Fibroblast of skin of left biceps (primary cell): Measurements from ENCODE around the gene SUCLA2.
"Not testable (repeated sequence)": the region's sequence is repeated elsewhere in the genome, so short reads cannot be mapped to it uniquely, and the experiment has no call there.

Experiments
- DNase-seq, 2 experiments: peaks; one replicate each; pipeline ENCODE4 v3.0.0-alpha.2; 2013; ENCODE audit warnings: low read depth in 2 of 2

SUCLA2 gene

DNA sequence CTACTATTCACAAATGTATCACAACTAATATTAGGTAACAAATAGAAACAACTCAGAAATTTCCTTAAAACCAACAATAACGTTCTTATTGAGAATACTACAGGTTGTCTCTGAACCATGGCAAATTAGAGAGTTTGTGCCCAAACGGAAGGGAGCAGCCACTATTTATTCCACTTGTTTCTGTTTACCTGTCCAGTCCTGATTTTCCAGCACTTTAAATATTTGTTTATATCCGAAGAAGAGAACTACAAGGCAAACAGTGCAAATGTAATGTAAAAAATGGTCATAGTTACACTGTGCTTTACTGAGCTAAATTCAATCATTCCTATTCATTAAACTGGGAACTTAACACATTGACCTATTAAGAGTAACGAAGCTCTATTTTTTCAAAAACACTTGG, 9.2 kb downstream of the SUCLA2 start:
- DNase-seq: no peak

DNA sequence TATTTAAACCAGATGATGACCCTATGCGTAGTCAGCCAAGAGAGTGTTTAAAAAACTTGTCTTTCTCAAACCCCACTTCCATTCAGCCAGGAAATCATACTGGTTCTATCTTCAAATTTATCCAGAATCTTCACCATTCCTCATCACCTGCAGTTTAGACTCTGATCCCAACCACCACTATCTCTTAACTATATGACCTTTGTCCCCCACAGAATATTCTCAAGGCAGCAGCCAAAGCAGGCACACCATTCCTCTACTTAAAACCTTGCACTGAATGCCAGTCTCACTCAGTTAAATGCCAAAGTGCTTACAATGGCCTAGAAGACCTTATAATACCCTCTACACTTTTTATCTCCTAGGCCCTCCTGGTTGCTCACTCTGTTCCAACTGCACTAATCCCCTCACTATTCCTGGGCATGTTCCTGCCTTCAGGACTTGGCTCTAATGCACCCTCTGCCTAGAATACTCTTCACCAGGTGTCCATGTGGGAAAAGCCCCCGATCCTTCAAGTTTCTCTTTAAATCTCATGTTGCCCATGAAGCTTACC, 10.1 kb downstream of the SUCLA2 start:
- no peak for DNase-seq

DNA sequence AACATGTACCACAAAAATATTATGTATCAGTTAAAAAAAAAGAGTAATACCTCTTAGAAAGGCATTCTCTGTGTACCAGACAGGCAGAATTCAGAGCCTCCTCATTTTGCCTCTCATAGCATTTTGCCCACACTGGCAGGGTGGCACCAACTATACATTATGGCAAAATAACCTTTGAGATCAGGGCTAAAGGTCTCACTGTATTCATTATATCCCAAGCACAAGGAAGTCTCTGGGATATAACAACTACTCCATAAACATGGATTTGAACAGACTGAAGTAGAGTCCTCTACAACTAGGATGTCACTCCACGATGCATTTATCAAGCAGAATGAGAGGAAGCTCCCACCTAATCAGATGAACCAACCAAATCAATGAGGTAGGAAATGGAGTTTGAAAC, 10.6 kb downstream of the SUCLA2 start:
- no peak for DNase-seq

DNA sequence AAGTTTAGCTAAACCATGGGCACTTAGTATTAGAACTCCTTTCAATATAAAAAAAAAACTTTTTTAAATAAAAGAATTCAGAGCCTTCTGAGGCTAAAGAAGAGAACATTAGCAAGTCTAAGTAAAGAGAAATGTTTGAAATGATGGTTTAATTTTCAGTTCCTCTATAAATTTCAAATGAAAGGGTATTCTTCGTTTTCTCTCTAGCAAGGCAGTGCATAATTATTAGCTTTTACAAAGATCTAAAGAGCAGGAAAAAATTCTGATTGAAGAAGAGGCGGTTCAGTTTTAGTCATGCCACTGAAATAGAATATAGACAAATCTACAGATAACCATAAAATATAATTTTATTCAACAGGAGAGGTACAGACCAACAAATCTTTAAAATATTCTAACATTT, 18.0 kb downstream of the SUCLA2 start:
- DNase-seq: no peak

DNA sequence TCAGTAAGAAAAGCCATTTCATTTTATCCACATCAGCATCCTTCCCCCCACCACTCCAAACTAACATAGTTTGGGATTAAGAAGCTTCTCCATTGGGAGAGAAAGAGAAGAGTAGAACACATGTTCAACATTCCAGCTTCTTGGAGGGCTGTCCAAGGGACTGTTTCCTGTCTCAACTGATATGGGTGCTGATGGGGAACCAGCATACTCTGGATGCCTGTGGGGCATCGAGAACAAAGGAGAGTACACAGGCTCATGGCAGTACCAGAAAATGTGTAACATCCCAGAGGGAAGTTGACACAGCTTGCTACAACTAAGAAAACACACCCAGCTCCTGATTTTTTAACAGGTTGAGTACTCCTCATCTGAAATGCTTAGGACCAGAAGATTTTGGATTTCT, 24.7 kb downstream of the SUCLA2 start:
- DNase-seq: no peak

DNA sequence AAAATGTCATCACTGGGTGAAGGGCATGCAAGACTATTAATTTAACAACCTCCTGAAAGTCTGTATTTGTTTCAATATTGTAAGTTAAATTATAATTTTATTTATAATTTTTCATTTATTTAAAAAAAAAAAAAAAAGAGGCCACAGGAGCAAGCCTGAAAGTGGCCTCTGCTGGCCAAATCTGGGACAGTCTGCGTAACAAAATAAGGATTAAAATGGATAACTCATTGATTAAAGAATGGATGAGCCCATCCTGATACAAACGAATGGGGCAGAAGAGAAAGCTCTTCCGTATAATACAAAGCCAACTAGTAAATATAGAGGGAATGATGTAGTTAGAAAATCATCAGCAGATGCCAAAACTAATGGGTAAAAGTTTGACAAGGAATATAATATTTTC, 36.2 kb downstream of the SUCLA2 start:
- DNase-seq: no peak

DNA sequence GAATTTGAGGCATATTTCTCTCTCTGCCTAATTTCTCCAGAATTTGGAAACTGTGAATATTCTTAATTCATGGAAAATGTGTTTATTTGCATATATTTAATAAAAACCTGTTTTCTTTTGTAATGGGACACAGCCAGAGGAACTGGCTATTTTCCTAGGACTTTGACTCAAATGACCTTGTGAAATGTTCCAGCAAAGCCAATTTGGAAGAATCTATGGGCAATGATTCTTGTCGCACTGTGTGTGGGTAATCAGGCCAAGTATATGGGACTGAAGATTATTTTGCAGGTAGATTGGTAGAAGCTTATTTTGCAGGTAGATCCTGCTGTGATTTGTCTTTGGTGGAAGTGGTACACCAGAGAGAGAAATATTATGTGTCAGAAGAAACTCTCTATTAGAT, 38.8 kb downstream of the SUCLA2 start:
- no peak for DNase-seq

DNA sequence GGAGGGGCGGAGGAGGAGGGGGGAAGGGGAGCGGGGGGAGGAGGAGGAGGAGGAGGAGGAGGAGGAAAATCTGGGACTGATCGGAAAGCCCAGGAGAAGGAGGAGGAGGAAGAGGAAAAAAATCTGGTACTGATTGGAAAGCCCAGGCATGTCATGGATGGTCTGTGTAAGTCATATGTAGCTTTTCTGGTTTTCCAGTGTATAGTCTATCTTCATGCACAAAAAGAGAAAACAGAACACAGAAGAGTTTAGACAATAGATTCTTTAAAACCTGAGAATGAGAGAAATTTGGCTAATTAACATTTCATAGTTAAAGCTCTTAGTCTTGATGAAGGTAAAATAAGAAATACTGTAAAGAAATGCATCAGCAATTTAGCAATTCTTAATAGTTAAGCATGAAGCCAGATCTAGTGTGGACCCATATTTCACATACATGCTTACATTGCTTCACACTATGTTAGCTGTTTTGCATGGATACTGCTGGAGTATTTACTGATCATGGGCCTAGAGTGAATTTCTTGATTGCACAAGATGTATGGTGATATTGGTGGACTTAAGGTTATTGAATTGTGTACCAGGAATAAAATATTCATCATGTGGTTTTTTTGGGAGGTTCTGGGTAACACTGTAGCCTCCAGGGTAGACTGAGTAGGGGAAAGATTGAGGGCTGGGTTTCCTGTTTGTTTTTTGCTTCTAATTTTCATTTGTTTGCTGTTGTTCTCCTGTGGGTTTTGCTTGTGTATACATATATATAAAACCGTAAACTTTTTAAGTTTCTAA, 41.4 kb downstream of the SUCLA2 start:
- no peak for DNase-seq

DNA sequence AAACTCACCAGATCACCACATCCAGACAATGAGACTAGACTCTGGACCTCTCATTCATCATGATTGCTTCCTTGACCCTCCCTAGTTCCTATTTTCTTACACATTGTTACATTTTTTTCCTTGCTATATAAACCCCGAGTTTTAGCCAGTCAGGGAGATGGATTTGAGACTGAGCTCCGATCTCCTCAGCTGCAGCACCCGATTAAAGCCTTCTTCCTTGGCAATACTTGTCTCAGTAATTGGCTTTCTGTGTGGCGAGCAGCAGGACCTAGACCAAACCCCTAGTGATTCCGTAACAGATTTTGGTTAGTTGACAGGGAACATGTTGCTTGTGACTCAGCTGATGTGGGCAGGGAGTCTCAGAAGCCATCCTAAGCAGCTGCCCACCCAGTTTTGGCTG, 44.0 kb downstream of the SUCLA2 start:
- no peak for DNase-seq

DNA sequence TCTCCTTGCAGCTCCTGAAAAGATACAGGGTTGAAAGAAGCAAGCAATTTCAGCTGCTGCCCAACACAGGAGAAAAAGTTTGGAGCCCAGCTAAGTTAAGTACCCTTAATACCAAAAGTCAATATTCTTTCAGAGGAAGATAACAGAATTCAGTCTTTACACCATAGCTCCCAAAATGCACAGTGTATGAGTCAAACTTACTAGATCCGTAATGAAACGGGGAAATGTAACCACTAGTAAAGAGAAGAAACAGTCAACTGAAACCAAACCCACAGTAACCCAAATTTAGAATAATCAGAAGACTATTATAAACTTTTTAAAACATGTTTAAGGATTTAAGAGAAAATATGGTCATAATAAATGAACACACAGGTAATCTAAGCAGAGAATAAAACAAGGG, 45.2 kb downstream of the SUCLA2 start:
- DNase-seq: no peak

DNA sequence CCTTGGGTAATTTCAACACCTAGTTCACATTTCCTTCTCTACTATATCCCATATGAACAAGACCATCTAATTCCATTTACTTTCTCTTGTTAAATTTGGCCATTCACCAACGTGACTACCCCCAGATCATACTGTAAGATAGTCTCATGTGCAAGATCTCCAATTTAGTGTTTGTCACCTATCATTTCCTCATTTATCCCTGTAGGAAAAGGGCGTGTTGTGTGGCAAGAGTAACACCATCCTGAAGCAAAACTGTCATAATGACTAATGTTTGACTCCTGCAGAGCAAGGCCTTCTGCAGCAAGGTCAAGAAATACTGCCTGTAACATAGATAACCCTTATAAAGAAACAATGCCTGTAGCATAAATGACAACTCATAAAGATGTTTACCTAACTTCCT, 51.3 kb downstream of the SUCLA2 start:
- no peak for DNase-seq

DNA sequence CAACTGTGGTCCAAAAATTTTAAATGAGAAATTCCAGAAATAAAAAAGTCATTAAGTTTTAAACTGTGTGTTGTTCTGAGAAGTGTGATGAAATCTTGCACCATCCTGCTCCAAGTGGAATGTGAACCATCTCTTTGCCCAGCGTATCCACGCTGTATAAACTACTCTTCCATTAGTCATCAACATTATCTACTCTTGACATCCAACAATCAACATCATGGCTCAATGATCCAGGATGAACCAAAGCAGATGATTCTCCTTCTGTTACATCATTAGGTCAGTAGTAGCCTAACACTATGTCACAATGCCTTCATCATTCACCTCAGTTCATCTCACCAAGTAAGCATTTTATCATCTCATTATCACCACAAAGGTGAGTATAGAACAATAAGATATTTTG, 55.3 kb downstream of the SUCLA2 start:
- DNase-seq: peak; percentile 45 to 50

DNA sequence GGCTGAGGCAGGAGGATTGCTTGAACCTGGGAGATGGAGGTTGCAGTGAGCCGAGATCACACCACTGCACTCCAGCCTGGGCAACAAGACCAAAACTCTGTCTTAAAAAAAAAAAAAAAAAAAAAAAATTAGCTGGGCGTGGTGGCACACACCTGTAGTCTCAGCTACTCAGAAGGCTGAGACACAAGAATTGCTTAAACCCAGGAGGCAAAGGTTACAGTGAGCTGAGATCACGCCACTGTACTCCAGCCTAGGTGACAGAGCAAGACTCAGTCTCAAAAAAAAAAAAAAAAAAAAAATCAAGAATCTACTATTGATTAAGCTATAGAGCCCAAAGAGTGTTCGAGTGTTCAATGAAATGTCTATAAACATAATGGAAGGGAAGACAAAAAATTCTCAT, 55.9 kb downstream of the SUCLA2 start:
- not testable (repeated sequence) for DNase-seq

DNA sequence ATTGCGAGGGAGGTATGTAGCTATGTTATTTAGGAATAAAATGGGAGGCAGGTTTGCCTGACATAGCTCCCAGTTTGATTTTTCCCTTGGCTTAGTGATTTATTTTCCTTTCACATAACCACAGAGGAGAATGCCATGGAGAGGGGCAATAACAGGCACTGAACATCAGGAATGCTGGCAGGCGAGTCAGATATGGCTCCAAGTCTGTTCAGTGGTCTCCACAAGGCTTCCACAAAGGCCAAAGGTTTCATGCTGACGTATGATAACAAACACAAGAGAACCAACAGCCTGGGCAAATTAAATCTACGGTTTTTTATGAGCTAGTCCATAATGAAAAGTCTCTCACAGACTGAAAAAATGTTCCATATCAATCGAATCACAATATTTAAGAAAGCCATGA, 66.7 kb downstream of the SUCLA2 start:
- DNase-seq: no peak

DNA sequence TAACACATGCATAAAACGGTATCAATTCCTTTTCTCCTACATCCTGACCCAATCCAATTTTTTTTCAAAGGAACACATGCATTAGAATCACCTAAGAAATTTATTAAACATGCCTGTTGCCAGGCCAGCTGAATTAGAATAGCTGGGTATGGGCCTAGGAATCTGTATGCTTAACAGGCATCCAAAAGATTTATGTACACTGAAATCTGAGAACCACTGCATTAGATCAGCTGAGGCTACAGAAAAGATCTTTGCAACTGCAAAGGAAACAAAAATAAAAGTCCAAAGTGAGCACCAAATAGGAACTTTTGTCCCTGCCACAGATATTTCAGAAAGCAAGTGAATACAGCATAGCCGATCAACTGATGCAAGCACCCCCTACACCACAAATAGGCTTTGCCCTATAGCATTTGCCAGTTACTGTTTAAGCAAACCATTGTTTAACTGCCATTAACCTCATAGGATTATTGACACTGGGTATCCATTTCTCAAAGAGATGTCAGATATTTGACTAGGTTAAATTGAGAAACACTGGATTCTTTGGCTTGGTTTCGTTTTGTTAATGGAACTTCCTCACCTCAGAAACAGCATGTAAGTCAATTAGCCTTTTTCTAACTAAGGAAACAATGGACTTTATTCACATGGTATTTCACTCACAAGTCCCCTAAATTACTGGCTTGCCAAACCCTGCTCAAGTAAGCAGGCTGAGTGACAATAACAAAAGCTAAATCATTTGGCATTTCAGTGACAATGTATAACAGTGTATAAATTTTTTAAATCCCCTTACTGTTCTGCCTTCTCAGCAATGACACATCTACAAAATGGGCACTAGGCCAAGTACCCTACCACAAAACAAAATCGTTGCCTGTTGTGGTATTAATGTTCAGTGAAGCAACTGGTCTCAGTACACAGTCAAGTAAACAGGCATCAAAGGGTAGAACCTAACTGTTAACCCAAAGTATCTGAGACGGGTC, 67.8 kb downstream of the SUCLA2 start:
- no peak for DNase-seq

DNA sequence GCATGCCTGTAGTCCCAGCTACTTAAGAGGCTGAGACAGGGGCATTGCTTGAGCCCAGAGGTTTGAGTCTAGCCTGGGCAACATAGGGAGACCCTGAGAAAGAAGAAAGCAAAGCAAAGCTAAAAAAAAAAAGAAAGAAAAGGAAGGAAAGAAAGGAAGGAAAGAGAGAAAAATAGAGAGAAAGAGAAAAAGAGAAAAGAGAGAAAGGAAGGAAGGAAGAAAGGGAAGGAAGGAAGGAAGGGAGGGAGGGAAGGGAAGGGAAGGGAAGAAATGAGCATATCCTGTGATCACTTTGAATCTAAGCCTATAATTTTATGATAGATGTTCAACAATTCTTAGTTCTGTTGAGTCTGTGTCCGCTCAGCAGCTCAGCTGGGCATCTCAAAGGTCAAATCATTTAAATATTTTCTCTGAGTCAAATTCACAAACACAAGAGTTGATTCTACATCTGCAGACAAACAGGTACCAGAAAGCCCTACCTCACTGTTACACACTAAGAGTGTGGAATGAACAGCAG, 70.4 kb downstream of the SUCLA2 start:
- DNase-seq: no peak

DNA sequence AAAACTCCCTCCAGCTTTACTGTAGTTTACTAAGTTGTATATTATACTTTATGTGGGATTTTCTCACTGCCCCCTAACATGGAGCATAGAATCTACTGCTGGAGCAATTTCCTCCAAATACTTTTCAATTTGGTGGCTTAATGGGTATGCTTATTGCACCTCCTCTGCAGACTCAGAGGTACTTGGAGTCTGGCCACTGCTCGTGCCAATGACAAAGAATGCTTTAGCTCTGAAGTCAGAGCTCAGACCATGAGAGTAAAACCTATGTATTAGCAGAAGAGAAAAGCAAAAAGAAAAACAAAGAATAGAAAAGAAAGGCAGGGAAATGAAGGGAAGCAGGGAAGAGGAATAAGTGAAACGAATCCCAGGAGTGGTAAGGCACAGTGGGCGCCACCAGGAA, 71.9 kb downstream of the SUCLA2 start:
- DNase-seq: no peak

DNA sequence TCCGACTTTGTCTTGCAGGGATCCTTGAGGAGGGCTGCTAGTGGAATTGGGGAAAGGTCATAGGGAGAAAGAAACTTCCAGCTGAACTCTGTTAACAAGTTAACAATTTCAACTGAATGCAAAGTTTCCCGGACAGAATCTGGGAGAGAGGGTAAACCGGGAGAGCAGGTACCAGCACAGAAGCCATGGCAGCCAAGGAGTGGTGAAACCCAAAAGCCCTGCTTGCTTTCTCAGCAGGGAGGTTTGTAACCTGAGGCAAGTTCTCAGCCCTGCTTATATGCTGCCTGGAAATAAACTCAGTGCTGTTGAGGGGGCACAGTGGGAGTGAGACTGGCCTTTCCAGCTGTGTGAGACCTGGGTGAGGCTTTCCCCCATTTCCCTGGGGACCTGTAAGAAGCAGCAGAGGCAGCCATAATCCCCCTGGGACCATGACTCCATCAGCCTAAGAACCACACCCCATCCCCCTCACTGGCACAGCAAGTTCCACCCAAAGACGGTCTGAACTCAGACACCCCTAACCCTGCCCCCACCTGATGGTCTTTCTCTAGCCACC, 84.0 kb downstream of the SUCLA2 start:
- DNase-seq: no peak

DNA sequence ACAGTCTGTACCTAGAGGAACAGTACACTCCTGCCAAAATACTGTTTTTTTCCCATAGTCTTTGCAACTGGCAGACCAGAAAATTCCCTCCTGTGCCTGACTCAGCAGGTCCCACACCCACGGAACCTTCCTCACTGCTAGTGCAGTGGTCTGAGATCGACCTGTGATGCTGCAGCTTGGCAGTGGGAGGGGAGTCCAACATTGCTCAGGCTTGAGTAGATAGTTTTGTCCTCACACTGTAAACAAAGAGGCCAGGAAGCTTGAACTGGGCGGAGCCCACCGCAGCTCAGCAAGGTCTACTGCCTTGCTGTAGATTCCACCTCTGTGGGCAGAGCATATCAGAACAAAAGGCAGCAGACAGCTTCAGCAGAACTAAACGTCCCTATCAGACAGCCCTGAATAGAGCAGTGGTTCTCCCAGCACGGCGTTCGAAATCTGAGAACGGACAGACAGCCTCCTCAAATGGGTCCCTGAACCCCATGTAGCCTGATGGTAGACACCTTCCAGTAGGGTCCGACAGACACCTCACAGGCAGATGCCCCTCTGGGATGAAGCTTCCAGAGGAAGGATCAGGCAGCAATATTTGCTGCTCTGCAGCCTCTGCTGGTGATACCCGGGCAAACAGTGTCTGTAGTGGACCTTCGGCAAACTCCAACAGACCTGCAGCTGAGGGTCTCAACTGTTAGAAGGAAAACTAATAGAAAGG, 92.7 kb downstream of the SUCLA2 start:
- DNase-seq: no peak

DNA sequence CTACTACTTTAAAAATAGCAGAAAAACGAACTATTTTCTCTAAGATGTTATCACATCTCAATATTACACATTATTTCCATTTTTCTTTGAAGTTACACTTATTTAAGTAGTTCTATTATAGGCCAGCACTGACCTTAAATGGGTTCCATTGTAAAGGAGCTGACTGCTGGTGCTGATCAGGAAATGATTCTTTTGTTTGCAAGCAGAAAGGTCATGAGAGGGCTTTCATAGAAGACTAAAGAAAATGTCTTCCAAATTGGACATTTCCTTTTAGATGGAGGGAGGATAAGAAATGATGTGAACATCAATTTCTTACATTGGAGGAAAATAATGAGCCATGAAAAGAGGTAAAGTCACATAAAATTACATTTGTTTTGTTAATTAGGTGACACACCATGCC, 96.2 kb downstream of the SUCLA2 start:
- DNase-seq: no peak

DNA sequence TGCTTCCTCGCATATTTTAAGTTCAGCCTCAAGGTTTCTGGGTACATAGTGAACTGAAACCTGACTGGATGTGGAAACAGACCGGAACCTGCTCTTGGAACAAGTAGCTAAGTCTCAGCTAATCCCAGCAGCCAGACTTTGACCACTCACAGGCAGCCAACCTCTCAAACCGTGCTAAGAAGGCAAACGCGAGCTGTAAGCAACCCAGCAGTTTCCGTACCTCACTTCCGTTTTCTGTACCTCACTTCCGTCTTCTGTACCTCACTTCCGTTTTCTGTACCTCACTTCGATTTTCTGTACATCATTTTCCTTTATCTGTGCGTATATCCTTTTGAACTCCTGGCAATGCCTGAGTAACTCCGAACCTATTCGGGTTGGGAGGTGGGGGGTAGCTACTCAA, 96.8 kb downstream of the SUCLA2 start:
- DNase-seq: no peak

DNA sequence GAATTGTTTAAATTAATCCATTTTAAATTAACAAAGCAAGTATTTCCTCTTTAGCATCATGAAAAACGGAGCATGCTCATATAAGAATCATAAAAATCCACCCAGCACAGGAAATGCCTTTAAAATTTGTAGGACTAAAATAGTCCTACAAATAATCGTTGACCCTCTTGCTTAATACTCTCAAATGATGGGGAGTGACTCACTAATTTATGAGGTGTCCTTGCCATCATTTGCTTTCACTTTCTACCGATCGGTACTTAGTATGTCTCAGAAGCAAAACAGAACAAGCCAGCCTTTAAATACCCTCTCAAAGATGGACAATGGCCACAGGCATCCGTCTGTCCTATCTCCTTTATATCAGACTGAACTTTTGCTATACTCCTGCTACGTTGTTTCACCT, 97.2 kb downstream of the SUCLA2 start:
- DNase-seq: peak; percentile 29 to 36
